Activated CD4-positive, CD25-positive, alpha-beta regulatory T cell treated with anti-CD3 and anti-CD28 coated beads, Interleukin-2, amount 50 U/mL, for 24 hours (primary cell): ENCODE measurements around the gene SKOR1.

Experiments used
- ATAC-seq, 2 donors: fragments of 150-1000 bp; cut with Tn5 transposase; one replicate each; pipeline ENCODE4 v1.10.0; 2021; ENCODE audit warnings: mild to moderate bottlenecking in 1 of 2, moderate library complexity in 1 of 2

SKOR1 gene, protein sequence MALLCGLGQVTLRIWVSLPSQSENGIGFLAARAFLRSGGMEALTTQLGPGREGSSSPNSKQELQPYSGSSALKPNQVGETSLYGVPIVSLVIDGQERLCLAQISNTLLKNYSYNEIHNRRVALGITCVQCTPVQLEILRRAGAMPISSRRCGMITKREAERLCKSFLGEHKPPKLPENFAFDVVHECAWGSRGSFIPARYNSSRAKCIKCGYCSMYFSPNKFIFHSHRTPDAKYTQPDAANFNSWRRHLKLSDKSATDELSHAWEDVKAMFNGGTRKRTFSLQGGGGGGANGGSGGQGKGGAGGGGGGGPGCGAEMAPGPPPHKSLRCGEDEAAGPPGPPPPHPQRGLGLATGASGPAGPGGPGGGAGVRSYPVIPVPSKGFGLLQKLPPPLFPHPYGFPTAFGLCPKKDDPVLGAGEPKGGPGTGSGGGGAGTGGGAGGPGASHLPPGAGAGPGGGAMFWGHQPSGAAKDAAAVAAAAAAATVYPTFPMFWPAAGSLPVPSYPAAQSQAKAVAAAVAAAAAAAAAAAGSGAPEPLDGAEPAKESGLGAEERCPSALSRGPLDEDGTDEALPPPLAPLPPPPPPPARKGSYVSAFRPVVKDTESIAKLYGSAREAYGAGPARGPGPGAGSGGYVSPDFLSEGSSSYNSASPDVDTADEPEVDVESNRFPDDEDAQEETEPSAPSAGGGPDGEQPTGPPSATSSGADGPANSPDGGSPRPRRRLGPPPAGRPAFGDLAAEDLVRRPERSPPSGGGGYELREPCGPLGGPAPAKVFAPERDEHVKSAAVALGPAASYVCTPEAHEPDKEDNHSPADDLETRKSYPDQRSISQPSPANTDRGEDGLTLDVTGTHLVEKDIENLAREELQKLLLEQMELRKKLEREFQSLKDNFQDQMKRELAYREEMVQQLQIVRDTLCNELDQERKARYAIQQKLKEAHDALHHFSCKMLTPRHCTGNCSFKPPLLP

GRCh38 chr15:67824976-67825880 is at the start of gene SKOR1:
SKOR1 (plus strand) TSS chr15:67825509; CDS start chr15:67825603, 94 bp downstream.
- no peak for ATAC-seq

DNA sequence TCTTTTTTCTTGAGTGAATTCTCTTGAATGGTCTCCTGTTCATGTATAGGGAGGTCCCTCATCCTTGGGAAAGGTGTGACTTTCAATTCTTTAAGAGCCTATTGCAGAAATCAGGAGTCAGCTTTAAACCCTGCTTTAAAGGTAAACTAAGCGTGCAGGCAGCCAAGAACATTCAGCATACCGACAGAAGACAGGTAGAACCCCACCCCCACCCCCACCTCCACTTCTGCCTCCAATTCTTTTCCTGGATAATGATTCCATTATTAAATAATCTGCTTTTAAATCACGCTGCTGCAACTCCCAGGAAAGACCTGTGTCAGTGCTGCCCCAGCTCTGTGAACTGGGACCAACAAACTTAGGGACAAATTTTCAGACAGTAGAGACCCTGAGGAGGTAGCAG is 49.3 kb upstream of the SKOR1 start:
- no peak for ATAC-seq

GRCh38 chr15:67776600-67776999 is 48.7 kb upstream of the SKOR1 start:
- no peak for ATAC-seq

- no peak for ATAC-seq
Measured at GRCh38 chr15:67777071-67777470, 48.2 kb upstream of the SKOR1 start.

GRCh38 chr15:67777773-67778172 is 47.5 kb upstream of the SKOR1 start:
- ATAC-seq, result no peak

DNA sequence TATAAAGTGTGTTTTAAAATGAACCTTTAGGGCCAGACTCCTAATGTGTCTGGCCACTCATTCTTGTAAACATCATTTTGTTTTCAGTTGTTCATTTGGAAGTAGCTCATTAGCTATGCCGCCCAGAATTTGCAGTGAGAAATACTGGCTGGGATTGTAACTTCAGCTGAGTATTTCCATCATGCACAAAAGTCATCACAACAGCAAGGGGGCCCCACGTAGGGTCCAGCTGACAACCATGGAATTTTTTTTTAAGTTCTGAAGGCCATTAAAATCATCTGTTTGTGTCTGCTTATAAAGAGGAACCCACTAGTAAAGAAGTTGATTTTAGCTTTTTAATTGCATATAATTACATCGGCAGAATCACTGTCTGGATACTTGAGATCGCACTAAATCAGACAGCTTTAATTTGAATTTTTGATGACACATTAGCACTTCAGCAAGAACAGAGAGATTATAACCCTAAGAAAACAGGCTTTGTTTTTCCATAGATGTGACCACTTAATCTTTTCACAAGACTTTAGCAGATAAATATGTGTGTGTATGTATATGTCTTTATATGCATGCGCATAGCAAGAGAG is 46.3 kb upstream of the SKOR1 start:
- ATAC-seq, result no peak

DNA sequence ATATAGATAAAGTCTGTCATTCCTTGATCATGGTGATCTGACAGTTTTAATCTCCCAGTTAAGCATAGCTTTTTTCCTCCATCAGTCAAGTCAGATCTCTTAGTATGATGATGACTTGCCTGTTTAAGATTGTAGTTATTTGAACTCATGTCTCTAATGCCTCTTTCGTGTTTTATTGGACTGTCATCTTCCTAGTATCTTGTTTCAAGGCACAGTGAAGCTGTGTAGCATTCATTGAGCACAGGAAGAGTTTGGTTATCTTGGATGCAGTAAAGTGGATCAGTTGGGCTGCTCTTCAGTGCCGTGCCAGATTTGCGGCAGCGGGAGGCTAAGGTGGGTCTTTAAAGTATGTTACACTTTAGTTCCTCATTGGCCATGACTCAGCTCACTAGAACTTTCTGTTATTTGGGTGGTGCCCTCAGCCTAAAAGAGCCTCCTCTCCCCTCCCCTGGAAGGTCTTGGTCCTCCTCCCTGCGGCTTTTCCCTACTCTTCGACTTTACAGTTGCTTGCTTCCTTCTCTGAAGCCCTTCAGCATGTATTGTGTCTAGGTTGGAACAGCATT is 45.7 kb upstream of the SKOR1 start:
- ATAC-seq, result no peak

GRCh38 chr15:67781061-67781460 is 44.2 kb upstream of the SKOR1 start:
- ATAC-seq, result no peak

DNA sequence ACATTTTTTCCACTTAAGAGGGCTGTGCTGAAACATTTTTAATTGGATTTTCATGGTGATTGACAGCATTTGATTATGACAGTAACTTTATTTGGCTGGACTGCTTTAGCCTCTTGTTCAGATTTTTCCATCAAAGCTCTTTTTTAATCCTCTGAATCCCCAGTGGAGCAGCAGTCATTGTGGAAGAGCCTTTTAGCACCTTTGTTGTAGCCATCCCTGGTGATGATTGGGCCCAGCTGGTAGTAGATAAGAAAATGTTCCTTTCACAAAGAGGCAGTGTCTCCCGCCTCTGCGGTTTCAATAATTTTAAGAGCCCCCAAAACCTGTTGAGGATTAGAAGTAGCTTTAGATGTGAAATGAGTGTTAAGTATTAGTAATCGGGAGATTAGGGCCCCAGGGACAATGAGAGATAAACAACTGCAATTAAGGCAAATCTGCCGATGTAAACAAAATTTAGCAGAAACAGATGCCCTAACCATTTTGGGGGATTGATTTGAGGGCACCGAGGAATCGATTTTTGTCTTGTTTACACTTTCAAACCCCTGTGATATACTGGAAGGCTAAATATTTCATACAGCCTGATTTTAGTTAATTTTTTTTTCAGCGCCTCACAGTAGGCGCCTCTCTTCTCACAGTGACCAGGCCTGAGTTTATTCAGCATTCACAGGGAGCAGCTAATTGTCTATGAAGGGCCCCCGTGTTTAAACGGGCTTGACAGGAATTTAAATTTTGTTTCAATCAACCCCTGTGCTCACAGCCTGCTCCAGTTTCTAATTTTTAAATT is 43.2 kb upstream of the SKOR1 start:
- ATAC-seq, result no peak

- ATAC-seq, result no peak
Measured at GRCh38 chr15:67782691-67782991, 42.7 kb upstream of the SKOR1 start.

- peak; percentile 53 to 55 for ATAC-seq
Measured at GRCh38 chr15:67783303-67783702, 42.0 kb upstream of the SKOR1 start.

DNA sequence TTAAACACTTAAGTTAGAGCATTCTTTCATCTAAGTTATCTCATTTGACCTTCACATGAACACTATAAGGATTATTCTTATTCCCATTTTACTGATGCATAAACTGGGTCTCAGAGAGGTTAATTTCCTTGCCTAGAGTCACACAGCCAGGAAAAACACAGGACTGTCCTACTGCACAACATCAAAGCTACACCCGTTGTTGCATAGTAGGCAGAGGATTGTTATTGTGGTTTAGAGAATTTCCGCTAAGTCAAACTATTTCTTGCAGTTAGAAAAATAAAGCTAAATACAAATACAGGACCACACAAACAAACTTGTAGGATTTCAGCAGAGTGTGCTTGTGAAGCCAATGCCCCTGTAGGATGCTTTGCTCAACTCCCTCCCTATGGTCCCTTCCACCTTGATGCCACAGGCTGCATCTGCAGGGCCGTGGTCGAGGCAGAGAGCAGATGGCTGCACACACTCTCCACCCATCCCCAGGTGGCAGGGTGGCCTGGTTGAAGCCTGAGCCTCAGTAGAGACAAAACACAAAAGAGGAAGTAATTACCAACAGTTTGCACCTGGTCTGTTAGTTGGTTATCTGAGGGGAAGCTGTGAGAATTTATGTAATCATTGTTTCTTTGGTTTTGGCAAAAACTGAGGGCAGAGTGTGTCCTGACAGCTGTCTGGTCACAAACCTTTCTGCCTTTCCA is 41.1 kb upstream of the SKOR1 start:
- ATAC-seq, result no peak

GRCh38 chr15:67784856-67785430 is 40.4 kb upstream of the SKOR1 start:
- ATAC-seq, result no peak

- ATAC-seq, result no peak
Measured at GRCh38 chr15:67785431-67785830, 39.9 kb upstream of the SKOR1 start.

DNA sequence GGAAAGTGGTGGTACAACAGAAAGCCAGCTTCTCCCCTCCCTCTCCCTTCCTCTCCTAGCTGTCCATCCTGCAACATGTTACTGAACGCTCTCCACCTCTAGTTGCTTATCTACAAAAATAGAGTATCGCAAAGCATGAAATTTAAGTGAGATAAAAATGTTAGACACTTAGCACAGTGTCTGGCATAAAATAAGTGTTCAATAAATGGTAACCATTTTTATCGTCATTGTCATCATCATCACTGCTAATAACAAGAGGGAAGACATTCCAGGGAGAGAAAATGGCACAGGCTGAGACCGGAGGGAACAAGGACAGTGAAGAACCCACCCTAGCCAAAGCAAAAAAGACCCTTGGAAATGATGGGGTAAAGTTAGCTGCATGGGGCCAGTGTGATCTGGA is 38.7 kb upstream of the SKOR1 start:
- no peak for ATAC-seq

- ATAC-seq, result no peak
Measured at GRCh38 chr15:67788986-67789385, 36.3 kb upstream of the SKOR1 start.

GRCh38 chr15:67790610-67791319 is 34.5 kb upstream of the SKOR1 start:
- no peak for ATAC-seq

- no peak for ATAC-seq
Measured at GRCh38 chr15:67792250-67792942, 32.9 kb upstream of the SKOR1 start.
